ENCODE results near the gene DIPK1C.
A peak's percentile ranks its signal among the peaks of the same experiment; 100 is the strongest.

Gene DIPK1C

DNA sequence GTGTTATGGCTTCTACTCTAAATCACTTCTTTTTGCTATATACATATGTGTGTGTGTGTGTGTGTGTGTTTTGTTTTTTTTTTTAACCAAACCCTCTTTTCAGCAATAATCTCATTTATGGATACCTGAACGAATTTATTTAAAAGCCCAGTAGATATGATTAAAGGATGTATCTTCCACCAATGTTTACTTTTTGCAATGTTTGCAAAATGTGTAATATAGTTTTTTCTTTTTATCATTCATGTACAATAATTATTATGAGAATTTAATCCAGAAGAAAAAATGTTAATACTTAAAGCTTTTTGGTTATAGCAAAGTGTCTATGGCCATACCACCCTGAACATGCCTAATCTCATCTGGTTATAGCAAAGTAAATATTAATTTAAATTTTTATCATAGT, 37.4 kb upstream of the DIPK1C start:
- H3K27ac ChIP-seq: no peak overlapping the region
- TF ChIP-seq, protein P1, sequence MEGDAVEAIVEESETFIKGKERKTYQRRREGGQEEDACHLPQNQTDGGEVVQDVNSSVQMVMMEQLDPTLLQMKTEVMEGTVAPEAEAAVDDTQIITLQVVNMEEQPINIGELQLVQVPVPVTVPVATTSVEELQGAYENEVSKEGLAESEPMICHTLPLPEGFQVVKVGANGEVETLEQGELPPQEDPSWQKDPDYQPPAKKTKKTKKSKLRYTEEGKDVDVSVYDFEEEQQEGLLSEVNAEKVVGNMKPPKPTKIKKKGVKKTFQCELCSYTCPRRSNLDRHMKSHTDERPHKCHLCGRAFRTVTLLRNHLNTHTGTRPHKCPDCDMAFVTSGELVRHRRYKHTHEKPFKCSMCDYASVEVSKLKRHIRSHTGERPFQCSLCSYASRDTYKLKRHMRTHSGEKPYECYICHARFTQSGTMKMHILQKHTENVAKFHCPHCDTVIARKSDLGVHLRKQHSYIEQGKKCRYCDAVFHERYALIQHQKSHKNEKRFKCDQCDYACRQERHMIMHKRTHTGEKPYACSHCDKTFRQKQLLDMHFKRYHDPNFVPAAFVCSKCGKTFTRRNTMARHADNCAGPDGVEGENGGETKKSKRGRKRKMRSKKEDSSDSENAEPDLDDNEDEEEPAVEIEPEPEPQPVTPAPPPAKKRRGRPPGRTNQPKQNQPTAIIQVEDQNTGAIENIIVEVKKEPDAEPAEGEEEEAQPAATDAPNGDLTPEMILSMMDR (IDR thresholded peaks at IDR 0.05): no peak
- no peak for TF ChIP-seq ZFX (IDR thresholded peaks at IDR 0.05; ENCODE audit: borderline replicate concordance)

DNA sequence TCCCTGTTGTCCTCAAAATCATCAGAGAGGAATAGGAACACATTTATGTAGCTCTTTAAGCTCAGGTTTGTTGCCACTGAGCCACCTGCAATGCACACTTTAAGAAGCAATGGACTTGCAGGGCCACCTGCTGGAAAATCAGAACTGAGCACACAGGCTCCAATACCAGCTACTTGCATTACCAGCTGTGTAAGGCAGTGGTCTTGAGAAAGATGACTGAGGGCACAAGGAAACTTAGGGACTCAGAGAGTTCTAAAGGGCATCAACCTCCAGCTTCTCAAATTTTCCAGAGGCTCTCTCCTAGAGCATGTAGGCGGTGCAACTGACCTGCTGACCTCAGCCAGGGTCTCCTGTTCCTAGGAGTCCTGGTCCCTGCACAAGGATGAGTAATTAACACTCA, 36.6 kb upstream of the DIPK1C start:
- no peak for TF ChIP-seq ZFX (IDR thresholded peaks at IDR 0.05; ENCODE audit: borderline replicate concordance)
- TF ChIP-seq, protein P1 (IDR thresholded peaks at IDR 0.05): peak; percentile 71
- H3K27ac ChIP-seq: no peak overlapping the region

DNA sequence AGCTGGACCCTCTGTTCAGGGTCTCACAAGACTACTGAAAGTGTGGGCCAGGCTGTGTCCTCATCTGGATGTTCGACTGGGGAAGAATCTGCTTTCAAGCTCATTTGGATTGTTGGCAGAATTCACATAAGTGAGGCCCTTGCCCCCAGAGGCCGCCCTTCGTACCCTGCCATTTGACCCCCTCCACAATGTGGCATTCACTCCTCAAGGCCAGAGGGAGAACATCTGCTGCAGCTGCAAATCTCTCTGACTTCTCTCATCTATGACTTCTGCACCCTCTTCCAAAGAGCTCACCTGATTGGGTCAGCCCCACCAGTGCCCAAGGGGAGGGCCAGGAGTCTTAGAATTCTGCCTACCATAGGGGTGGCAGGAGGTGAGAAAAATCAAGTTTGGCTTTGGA, 35.2 kb upstream of the DIPK1C start:
- TF ChIP-seq ZFX (IDR thresholded peaks at IDR 0.05; ENCODE audit: borderline replicate concordance): no peak
- TF ChIP-seq, protein P1 (IDR thresholded peaks at IDR 0.05): no peak
- H3K27ac ChIP-seq: no peak overlapping the region

DNA sequence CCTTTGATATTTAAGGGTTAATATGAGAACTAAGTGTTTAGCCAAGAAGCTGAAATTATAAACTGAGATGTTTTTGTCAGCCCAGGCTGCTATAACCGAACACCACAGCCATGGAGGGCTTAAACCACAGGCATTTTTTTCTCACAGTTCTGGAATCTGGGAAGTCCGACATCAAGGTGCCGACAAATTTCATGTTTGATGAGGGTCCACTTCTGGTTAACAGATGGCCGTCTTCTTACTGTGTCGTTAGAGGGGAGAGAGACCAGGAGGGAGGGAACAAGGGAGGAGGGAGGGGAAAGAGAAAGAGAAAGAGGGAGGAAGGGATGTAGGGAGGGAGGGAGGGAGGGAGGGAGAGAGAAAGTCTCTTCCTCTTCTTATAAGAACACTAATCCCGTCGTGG, 32.6 kb upstream of the DIPK1C start:
- H3K27ac ChIP-seq: no peak overlapping the region
- TF ChIP-seq, protein P1 (IDR thresholded peaks at IDR 0.05): no peak
- no peak for TF ChIP-seq ZFX (IDR thresholded peaks at IDR 0.05; ENCODE audit: borderline replicate concordance)

DNA sequence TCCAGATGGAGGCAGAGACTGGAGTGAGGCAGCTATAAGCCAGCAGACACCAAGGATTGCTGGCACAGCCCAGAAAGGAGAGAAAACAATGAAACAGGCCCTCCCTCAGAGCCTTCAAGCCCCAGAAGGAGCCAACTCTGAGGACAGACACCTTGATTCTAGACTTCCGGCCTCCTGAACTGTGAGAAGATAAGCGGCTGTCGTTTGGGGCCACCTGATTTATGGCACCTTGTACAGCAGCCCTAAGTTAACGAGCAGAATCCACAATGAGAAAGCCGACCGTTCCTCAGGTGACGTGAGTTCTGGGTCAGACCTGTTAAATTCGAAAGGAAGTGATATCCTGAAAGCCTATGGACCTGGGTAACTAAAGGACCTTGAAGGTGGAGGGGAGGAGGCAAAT, 31.8 kb upstream of the DIPK1C start:
- no peak overlapping the region for H3K27ac ChIP-seq
- TF ChIP-seq, protein P1 (IDR thresholded peaks at IDR 0.05): no peak
- TF ChIP-seq ZFX (IDR thresholded peaks at IDR 0.05; ENCODE audit: borderline replicate concordance): no peak

DNA sequence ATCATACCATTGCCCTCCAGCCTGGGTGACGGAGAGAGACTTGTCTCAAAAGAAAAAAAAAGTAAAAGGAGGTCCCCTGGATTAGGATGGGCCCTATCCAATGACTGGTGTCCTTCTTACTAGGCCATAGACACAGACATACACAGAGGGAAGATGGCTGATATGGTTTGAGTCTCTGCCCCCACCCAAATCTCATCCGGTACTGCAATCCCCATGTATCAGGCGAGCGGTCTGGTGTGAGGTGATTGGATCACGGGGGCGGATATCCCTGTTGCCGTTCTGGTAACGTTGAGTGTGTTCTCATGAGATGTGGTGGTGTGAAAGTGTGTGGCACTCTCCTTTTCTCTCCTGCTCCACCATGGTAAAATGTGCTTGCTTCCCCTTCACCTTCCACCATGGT, 31.2 kb upstream of the DIPK1C start:
- H3K27ac ChIP-seq: no peak overlapping the region
- TF ChIP-seq, protein P1 (IDR thresholded peaks at IDR 0.05): no peak
- no peak for TF ChIP-seq ZFX (IDR thresholded peaks at IDR 0.05; ENCODE audit: borderline replicate concordance)

DNA sequence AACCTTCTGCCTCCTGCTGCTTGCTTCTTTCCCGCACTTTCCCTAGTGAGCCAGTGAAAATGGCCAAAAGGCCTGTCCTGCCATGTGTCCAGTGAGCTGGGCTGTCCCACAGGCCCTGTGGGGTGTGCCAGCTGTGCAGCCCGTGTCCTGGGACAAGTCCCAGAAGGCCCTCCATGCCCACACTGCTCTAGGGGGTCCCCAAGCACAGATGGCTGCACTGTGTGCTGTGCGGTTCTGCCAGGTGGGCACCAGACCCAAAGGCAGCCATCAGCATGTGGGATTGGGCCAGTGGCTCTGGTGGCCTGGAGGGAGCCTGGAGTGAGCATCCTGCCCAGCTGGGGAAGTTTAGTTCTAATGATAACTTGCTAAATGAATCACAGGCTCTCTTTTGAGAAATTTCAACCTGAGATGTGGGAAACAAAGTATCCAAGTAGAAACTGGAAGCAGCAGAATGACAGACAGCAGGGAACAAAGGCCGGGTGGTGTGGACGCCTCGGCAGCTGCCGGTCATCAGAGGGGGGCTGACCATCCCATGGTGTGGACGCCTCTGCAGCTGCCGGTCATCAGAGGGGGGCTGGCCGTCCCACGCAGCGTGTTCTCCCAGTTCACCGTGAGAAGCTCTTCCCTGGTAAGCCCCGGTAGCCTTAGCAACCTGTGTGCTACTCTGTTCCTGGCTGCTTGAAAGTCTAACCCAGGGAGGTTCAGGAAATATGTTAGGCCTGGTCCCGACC, 29.2 kb upstream of the DIPK1C start:
- TF ChIP-seq, protein P1 (IDR thresholded peaks at IDR 0.05): no peak
- no peak for TF ChIP-seq ZFX (IDR thresholded peaks at IDR 0.05; ENCODE audit: borderline replicate concordance)
- H3K27ac ChIP-seq: no peak overlapping the region

Data from 22Rv1 (cell line).